SH-SY5Y (cell line): ENCODE data around the gene OTOG.

Experiments
- GATA2 ChIP-seq: IDR thresholded peaks from 2 replicates; pipeline ENCODE4 v1.6.1; 2011; ENCODE audit warnings: mild to moderate bottlenecking, low read depth, low read length
- GATA3 ChIP-seq: IDR thresholded peaks from 2 replicates; pipeline ENCODE4 v1.6.1; 2011; ENCODE audit warnings: low read depth, mild to moderate bottlenecking, low read length, moderate library complexity

DNA sequence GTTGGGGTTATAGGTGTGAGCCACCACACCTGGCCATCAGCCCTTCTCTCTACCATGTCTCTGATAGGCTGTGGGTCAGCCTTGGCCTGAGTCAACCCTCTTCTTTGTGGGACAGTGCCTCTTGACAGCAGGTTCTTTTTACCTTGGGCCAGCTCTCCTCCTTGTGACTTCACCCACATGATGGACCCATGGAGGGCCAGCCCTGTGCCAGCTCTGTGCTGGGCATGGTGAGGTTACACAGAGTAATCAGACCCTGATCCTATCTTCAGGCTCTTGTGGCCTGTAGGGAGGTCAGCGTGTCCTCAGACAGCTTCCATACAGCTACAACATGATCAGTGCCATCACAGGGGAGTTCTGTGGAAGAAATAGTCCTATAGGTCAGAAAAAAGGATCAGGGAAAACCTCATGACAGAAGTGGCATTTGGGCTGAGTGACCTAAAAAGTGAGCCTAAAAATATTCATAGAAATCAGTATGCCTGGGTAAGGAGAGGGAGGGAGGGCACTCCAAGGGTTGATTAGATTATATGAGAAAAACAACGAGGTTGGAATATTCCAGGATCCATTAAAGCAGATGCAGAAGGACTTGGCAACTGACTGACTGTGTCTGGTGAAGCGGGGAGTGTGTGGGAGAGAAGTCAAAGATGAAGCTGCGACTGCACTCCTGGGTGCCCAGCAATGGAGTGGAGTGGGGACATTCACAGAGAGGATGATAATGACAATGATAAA is 17.1 kb downstream of the OTOG start:
- TF ChIP-seq GATA2 (no peak), GATA3 (no peak)
